Kidney epithelial cell (primary cell): ENCODE results near the gene AQP3. TPM values are rescaled to one million over a fixed set of nuclear protein-coding genes. Genes with fewer than 3 reads are reported as not detected.

Experiments used
- DNase-seq: peaks from one replicate; pipeline ENCODE4 v3.0.0-alpha.2; 2010; ENCODE audit warnings: low read depth
- H3K27me3 ChIP-seq: 2 replicates; pipeline ENCODE4 v1.6.0; 2011; ENCODE audit warnings: low read length; ENCODE audit not compliant: control insufficient read depth, insufficient read depth
- H3K36me3 ChIP-seq: 2 replicates; pipeline ENCODE4 v1.5.1; 2011; ENCODE audit warnings: low read length; ENCODE audit not compliant: control insufficient read depth, insufficient read depth
- H3K4me3 ChIP-seq: 2 replicates; pipeline ENCODE4 v1.5.1; 2011; ENCODE audit warnings: low read depth, mild to moderate bottlenecking, control low read depth, low read length
- total RNA-seq: library from RNA; depleted of rRNA; stranded (reverse); fragments of >200 nt; gene quantifications from 2 replicates; pipeline ENCODE4 v1.2.3, GENCODE V29; 2015
- TF ChIP-seq, protein P1 (sequence below): IDR thresholded peaks from 2 replicates; pipeline ENCODE4 v1.5.1; 2011; ENCODE audit warnings: mild to moderate bottlenecking, moderate library complexity, low read length, control low read depth, inconsistent platforms; ENCODE audit not compliant: insufficient read depth, poor library complexity, severe bottlenecking

Gene AQP3
- total RNA-seq, 1 donor from 2014 or later: 1.1 TPM

- TF ChIP-seq, protein P1, sequence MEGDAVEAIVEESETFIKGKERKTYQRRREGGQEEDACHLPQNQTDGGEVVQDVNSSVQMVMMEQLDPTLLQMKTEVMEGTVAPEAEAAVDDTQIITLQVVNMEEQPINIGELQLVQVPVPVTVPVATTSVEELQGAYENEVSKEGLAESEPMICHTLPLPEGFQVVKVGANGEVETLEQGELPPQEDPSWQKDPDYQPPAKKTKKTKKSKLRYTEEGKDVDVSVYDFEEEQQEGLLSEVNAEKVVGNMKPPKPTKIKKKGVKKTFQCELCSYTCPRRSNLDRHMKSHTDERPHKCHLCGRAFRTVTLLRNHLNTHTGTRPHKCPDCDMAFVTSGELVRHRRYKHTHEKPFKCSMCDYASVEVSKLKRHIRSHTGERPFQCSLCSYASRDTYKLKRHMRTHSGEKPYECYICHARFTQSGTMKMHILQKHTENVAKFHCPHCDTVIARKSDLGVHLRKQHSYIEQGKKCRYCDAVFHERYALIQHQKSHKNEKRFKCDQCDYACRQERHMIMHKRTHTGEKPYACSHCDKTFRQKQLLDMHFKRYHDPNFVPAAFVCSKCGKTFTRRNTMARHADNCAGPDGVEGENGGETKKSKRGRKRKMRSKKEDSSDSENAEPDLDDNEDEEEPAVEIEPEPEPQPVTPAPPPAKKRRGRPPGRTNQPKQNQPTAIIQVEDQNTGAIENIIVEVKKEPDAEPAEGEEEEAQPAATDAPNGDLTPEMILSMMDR: no peak
- DNase-seq: no peak
Measured at GRCh38 chr9:33453286-33453860, 6.0 kb upstream of the AQP3 start.

GRCh38 chr9:33452828-33453271 lies 5.5 kb upstream of the AQP3 start:
- Histone ChIP-seq H3K27me3 (no peaks in the 10 kb centered on the region), H3K36me3 (no peaks in the 10 kb centered on the region), H3K4me3 (no peak overlapping the region)
- peak; percentile 42 for DNase-seq
- TF ChIP-seq, protein P1: peak; percentile 88

More at GRCh38 chr9:33453286-33453860, 6.0 kb upstream of the AQP3 start:
- Histone ChIP-seq H3K4me3 (no peak overlapping the region), H3K27me3 (no peaks in the 10 kb centered on the region), H3K36me3 (no peaks in the 10 kb centered on the region)

- H3K36me3 ChIP-seq: no peaks in the 10 kb centered on the region
- TF ChIP-seq, protein P1: no peak
- H3K27me3 ChIP-seq: no peaks in the 10 kb centered on the region
- no peak for DNase-seq
- H3K4me3 ChIP-seq: no peak overlapping the region
Measured at GRCh38 chr9:33450621-33451146, 3.3 kb upstream of the AQP3 start.

DNA sequence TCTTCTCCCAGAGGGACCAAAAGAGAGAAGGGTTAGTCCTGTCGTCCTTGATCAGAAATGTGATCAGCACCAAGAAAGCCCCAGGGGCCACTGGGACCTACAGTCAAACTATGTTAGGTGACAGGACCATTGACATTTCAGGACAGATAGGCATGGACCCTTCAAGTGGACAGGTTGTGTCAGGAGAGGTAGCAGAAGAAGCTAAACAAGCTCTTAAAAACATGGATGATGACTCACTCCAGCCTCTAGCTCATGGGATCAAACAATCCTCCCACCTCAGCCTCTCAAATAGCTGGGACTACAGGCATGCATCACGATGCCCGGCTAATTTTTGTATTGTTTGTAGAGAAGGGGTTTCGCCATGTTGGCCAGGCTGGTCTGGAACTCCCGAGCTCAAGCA lies 2.3 kb upstream of the AQP3 start:
- H3K36me3 ChIP-seq: no peaks in the 10 kb centered on the region
- TF ChIP-seq, protein P1: no peak
- no peak overlapping the region for H3K4me3 ChIP-seq
- no peaks in the 10 kb centered on the region for H3K27me3 ChIP-seq
- DNase-seq: no peak

GRCh38 chr9:33447799-33448553 lies 583 bp upstream of the AQP3 start:
- TF ChIP-seq, protein P1: no peak
- H3K36me3 ChIP-seq: no peaks in the 10 kb centered on the region
- no peaks in the 10 kb centered on the region for H3K27me3 ChIP-seq
- peak overlapping the region; percentile 4 for H3K4me3 ChIP-seq
- DNase-seq: no peak
